MG63 (cell line): ENCODE measurements around the gene SGCD. TPM values are rescaled to one million over a fixed set of nuclear protein-coding genes. Genes with fewer than 3 reads are reported as not detected.
"Not testable (repeated sequence)": the region's sequence is repeated elsewhere in the genome, so short reads cannot be mapped to it uniquely, and the experiment has no call there.

ENCODE experiments used
- DNase-seq: peaks from one replicate; pipeline ENCODE4 v3.0.0-alpha.2; 2020
- H3K27me3 ChIP-seq: fragments of 250-450 bp; sonication (Bioruptor Pico); 2 replicates; pipeline ENCODE4 v1.5.1; 2020; ENCODE audit warnings: mild to moderate bottlenecking, moderate library complexity
- H3K36me3 ChIP-seq: fragments of 250-450 bp; sonication (Bioruptor Pico); 2 replicates; pipeline ENCODE4 v1.5.1; 2020; ENCODE audit warnings: mild to moderate bottlenecking, moderate library complexity
- H3K4me3 ChIP-seq: fragments of 250-450 bp; sonication (Bioruptor Pico); 2 replicates; pipeline ENCODE4 v1.5.1; 2020; ENCODE audit warnings: mild to moderate bottlenecking, moderate library complexity
- H3K9me3 ChIP-seq: fragments of 250-450 bp; sonication (Bioruptor Pico); 2 replicates; pipeline ENCODE4 v1.5.1; 2020; ENCODE audit warnings: mild to moderate bottlenecking, moderate library complexity
- total RNA-seq: library from RNA; depleted of rRNA; stranded (reverse); fragments of >200 nt; shearing (Covaris generic); gene quantifications from 2 replicates; pipeline ENCODE4 v1.2.3, GENCODE V29; 2014; ENCODE audit warnings: low replicate concordance

The SGCD gene
- total RNA-seq, 1 experiment from 2014 or later, result 0.49 TPM

DNA sequence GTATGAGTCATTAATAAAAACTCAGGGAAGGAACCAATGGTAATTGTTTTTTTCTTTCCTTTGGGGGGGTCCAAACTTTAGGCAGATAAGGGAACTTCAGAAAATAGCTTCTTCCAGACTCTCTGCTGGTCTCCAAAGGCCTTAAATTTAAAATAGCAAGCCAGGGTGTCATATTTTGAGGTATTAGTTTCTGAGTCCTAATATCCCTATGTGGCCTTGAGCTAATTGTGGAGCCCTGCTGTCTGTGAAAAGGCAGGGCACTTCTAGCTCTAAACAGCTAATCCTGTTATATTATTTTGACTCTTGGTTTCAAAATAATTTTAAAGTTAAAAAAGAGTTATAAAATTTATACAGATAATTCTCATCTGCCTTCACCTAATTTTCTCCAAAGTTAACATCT is 327.5 kb downstream of the SGCD start:
- Histone ChIP-seq H3K9me3 (no peaks in the 10 kb centered on the region), H3K27me3 (no peaks in the 10 kb centered on the region), H3K4me3 (no peak overlapping the region), H3K36me3 (no peaks in the 10 kb centered on the region)
- no peak for DNase-seq

DNA sequence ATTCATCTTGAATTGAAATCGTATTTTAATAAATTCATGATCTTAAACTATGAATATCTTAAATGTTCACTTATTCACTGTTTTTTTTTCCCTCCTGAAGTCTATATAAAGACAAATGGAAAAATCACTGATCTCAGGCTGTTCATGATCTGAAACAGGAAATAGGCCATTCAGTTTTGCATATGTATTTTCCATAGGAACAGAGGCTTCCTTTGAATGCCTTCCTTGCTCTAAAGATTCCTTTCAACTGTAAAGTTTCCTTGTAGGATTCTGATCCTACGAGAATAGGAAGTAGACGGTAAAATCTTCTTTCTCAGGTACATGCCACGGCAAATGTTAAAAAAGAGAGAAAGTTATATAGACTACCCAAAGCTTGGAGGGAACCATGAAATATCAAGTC is 328.8 kb downstream of the SGCD start:
- no peak for DNase-seq
- Histone ChIP-seq H3K27me3 (no peaks in the 10 kb centered on the region), H3K9me3 (no peaks in the 10 kb centered on the region), H3K36me3 (no peaks in the 10 kb centered on the region), H3K4me3 (no peak overlapping the region)

DNA sequence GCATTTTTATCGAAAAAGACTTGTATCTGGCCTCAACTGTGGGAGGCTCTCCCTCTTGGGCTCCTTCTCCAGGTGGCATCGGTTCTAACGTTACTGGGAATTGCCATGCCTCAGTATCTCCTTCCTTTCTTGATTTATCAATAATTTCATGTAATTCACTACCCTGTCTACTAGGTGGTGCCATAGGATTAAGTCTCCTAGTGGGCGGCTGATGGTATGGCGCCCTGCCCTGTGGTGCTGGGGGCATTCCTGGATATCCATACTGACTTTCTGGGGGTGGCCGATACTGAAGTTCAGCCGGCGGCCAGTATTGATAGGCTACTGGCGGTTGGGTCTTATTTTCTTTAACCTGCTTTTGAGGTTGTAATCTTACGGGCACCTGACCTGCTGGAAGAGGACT is 337.9 kb downstream of the SGCD start:
- H3K36me3 ChIP-seq, H3K9me3 ChIP-seq, DNase-seq, H3K4me3 ChIP-seq, H3K27me3 ChIP-seq: not testable (repeated sequence)

DNA sequence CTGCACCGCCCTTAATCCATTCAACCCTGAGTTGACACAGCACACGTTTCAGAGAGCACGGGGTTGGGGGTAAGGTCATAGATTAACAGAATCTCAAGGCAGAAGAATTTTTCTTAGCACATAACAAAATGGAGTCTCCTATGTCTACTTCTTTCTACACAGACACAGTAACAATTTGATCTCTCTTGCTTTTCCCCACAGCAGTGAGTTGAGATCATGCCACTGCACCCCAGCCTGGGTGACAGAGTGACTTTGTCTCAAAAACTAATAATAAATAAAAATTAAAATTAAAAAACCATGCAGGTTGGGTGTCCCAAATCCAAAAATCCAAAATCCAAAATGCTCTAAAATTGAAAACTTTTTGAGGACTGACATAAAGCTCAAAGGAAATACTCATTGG is 339.7 kb downstream of the SGCD start:
- not testable (repeated sequence) for H3K9me3 ChIP-seq, H3K27me3 ChIP-seq, H3K4me3 ChIP-seq, DNase-seq, H3K36me3 ChIP-seq

GRCh38 chr5:156667616-156668015 is 340.7 kb downstream of the SGCD start:
- DNase-seq, result no peak
- H3K36me3 ChIP-seq, result no peaks in the 10 kb centered on the region
- peaks cover 4% of the 10 kb centered on the region; the same call in 1 of the 2 replicates for H3K27me3 ChIP-seq
- no peak overlapping the region for H3K4me3 ChIP-seq
- H3K9me3 ChIP-seq, result no peaks in the 10 kb centered on the region

DNA sequence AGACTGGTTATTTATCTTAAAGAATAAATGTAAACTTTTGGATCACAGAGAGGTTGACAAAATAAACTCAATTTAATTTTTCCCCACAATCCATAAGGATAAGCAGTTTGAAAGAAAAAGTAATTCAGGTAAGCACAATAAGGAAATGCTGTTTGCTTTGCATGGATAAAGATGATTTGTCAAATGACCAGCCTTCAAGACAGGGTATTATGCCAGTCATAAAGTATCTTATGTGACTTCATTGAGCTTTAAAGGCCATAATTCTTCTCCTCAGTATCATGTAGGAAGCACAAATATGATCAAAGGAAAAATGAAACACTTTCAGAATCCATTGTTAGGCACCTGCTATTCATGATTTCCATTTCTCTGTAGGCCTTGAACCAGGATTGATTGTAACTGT is 342.5 kb downstream of the SGCD start:
- no peak for DNase-seq
- H3K36me3 ChIP-seq, result no peaks in the 10 kb centered on the region
- no peak overlapping the region for H3K4me3 ChIP-seq
- H3K9me3 ChIP-seq, result no peaks in the 10 kb centered on the region
- peaks cover 4% of the 10 kb centered on the region; the same call in 1 of the 2 replicates for H3K27me3 ChIP-seq

GRCh38 chr5:156670615-156671014 is 343.7 kb downstream of the SGCD start:
- peaks cover 4% of the 10 kb centered on the region; the same call in 1 of the 2 replicates for H3K27me3 ChIP-seq
- DNase-seq, result no peak
- H3K36me3 ChIP-seq, result no peaks in the 10 kb centered on the region
- no peak overlapping the region for H3K4me3 ChIP-seq
- H3K9me3 ChIP-seq, result no peaks in the 10 kb centered on the region

GRCh38 chr5:156675395-156675794 is 348.4 kb downstream of the SGCD start:
- Histone ChIP-seq H3K27me3 (peaks cover 3% of the 10 kb centered on the region; the same call in 1 of the 2 replicates), H3K9me3 (no peaks in the 10 kb centered on the region), H3K4me3 (no peak overlapping the region), H3K36me3 (no peaks in the 10 kb centered on the region)
- no peak for DNase-seq

- Histone ChIP-seq H3K36me3 (no peaks in the 10 kb centered on the region), H3K4me3 (no peak overlapping the region), H3K27me3 (peaks cover 3% of the 10 kb centered on the region; the same call in 1 of the 2 replicates), H3K9me3 (no peaks in the 10 kb centered on the region)
- no peak for DNase-seq
These were observed 351.0 kb downstream of the SGCD start for GRCh38 chr5:156677963-156678362.

DNA sequence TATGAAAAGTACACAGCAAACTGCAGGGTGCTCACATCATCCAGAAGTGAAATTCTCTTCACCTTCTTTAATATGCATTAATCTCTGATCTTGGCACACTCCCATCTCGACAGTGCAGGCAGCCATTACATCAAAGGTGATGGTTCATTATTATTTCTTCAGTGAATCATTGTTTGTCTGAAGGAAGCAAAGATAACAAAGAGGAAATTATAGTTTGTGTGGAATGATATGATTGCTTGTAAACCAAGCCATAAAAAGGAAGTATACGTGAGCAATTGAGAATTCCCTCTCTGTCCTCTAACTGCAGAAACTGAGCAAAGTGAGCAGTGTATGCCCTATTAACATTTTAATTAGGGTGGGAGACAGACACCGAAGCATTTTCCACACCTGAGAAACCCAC is 351.5 kb downstream of the SGCD start:
- H3K9me3 ChIP-seq, result no peaks in the 10 kb centered on the region
- no peaks in the 10 kb centered on the region for H3K36me3 ChIP-seq
- no peak overlapping the region for H3K4me3 ChIP-seq
- H3K27me3 ChIP-seq, result peaks cover 3% of the 10 kb centered on the region; the same call in 1 of the 2 replicates
- no peak for DNase-seq

- no peak for DNase-seq
- no peaks in the 10 kb centered on the region for H3K9me3 ChIP-seq
These were observed 353.9 kb downstream of the SGCD start for GRCh38 chr5:156680831-156681230.

DNA sequence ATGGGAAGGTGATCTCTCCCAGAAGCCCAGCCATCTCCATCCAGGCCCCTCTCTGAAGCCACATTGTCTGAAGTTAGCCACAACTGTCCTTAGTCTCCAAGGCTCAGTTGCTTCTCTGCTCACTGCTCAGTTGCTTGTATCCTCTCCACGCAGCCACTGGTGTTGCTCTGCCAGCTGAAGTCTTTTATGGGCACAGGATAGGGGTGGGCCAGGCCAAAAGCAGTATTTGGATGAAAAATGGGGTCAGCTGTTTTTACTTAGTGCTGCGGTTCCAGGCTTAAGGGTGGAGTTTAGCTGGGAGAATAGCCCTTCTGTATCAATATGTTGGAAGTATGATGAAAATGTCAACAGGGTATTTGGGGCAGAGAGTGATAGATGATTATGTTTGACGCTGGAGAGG is 354.3 kb downstream of the SGCD start:
- H3K9me3 ChIP-seq, result no peaks in the 10 kb centered on the region
- H3K4me3 ChIP-seq, result no peak overlapping the region
- no peaks in the 10 kb centered on the region for H3K36me3 ChIP-seq
- no peak for DNase-seq
- H3K27me3 ChIP-seq, result peaks cover 3% of the 10 kb centered on the region; the same call in 1 of the 2 replicates

More at GRCh38 chr5:156680831-156681230, 353.9 kb downstream of the SGCD start:
- Histone ChIP-seq H3K27me3 (peaks cover 3% of the 10 kb centered on the region; the same call in 1 of the 2 replicates), H3K4me3 (no peak overlapping the region), H3K36me3 (no peaks in the 10 kb centered on the region)

GRCh38 chr5:156682971-156683370 is 356.0 kb downstream of the SGCD start:
- peaks cover 3% of the 10 kb centered on the region; the same call in 1 of the 2 replicates for H3K27me3 ChIP-seq
- no peak for DNase-seq
- H3K9me3 ChIP-seq, result no peaks in the 10 kb centered on the region
- no peak overlapping the region for H3K4me3 ChIP-seq
- no peaks in the 10 kb centered on the region for H3K36me3 ChIP-seq

- no peak for DNase-seq
- Histone ChIP-seq H3K27me3 (peaks cover 3% of the 10 kb centered on the region; the same call in 1 of the 2 replicates), H3K36me3 (no peaks in the 10 kb centered on the region), H3K9me3 (no peaks in the 10 kb centered on the region), H3K4me3 (no peak overlapping the region)
These were observed 356.5 kb downstream of the SGCD start for GRCh38 chr5:156683509-156683908.

DNA sequence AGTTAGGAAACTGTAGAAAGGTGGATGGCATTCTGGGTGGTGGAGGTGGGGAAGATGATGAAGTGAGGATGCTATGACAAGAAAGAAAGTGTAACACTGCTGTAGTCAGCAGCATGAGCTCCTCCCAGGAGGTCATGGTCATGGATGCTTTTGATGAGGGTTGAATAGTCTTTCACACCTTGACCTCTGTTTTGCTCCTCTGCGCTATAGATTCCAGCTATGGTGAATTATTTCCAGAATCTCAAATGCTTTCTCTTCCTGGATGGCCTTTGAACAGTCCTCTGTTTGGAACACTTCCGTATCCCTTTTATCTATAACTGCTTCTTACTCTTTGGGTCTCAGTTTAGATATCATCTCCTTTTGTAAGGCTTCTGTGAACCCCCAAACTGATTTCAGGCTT is 357.3 kb downstream of the SGCD start:
- Histone ChIP-seq H3K27me3 (peaks cover 3% of the 10 kb centered on the region; the same call in 1 of the 2 replicates), H3K9me3 (no peaks in the 10 kb centered on the region), H3K36me3 (no peaks in the 10 kb centered on the region), H3K4me3 (no peak overlapping the region)
- no peak for DNase-seq

DNA sequence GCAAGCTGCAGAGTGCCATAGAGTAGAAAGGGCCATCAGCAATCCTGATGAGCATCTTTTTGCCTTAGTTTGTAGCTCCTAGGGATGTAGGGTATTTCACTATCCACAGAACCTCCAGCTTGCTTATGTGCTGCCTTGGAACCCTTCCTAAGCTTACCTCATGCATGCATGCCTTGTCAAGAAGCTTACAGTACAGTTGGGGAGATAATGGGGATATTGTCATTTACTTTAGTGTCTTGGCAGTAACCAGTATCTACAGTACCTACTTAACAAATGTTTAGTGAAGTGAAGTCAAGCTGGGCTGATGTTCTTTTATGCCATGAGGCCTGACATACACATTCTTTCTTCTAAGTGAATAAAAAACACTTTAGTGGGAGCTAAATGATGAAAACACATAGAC is 358.5 kb downstream of the SGCD start:
- DNase-seq, result no peak
- Histone ChIP-seq H3K36me3 (no peaks in the 10 kb centered on the region), H3K9me3 (no peaks in the 10 kb centered on the region), H3K27me3 (no peaks in the 10 kb centered on the region), H3K4me3 (no peak overlapping the region)

DNA sequence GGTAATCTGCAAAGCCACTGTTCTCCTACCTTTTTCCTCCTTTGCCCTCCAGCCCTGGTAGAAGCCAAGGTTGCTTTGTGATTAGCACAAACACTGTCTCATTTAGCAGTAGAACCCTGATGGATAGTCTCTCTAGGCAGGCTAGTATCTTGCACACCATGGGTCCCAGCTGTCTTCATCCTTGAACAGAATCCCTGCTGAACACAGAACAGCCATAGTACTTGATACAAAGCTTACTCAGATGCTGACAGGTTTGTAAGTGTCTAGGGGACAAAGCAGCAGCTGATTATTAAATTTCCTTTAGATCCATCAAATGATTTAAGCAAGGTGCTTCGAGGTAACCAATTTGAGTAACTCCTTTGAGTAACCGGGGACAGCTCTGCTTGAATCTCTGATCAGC is 359.4 kb downstream of the SGCD start:
- no peaks in the 10 kb centered on the region for H3K27me3 ChIP-seq
- H3K36me3 ChIP-seq, result no peaks in the 10 kb centered on the region
- no peak overlapping the region for H3K4me3 ChIP-seq
- no peaks in the 10 kb centered on the region for H3K9me3 ChIP-seq
- no peak for DNase-seq

GRCh38 chr5:156686796-156687195 is 359.8 kb downstream of the SGCD start:
- Histone ChIP-seq H3K36me3 (no peaks in the 10 kb centered on the region), H3K9me3 (no peaks in the 10 kb centered on the region), H3K4me3 (no peak overlapping the region), H3K27me3 (no peaks in the 10 kb centered on the region)
- DNase-seq, result no peak

DNA sequence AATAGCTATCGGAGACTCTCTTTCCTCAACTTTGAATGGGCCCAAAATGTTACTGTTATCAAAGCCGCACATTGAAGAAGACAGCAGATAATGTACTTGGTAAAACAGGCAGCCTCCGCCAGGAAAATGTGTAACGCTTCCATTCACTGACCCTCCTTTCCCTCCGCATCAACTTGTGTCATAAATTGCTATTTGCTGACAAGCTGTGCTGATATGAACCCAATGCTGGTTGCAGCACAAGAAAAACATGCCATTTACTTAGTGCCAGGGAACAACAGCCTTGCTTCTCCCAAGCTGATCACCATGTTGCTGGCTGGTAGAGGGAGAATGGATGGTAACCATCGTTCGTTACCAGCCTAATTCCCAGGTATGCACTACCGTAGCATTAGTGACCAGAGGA is 360.6 kb downstream of the SGCD start:
- no peaks in the 10 kb centered on the region for H3K9me3 ChIP-seq
- no peak for DNase-seq
- H3K36me3 ChIP-seq, result no peaks in the 10 kb centered on the region
- H3K27me3 ChIP-seq, result no peaks in the 10 kb centered on the region
- no peak overlapping the region for H3K4me3 ChIP-seq
